Measurements from ENCODE around the gene ZNF747. TPM values are rescaled to one million over a fixed set of nuclear protein-coding genes. Genes with fewer than 3 reads are reported as not detected.

The ZNF747 gene
- total RNA-seq, 1 donor from 2014 or later = 5.2 TPM

GRCh38 chr16:30557957-30558788, 23.5 kb upstream of the ZNF747 start, which contains the start of gene ZNF764:
Gene ZNF764 (minus strand): TSS chr16:30558374. CDS start chr16:30558182, 192 bp downstream.
- H4K20me1 ChIP-seq (ENCODE audit: insufficient read depth, low read length) = peaks cover 5% of the 10 kb centered on the region
- H3K4me1 ChIP-seq (ENCODE audit: insufficient read depth, low read length) = peaks cover 9% of the 10 kb centered on the region
- H3K79me2 ChIP-seq (ENCODE audit: insufficient read depth, low read length) = peaks cover 24% of the 10 kb centered on the region
- no peaks in the 10 kb centered on the region for H3K36me3 ChIP-seq (ENCODE audit: insufficient read depth, low read length)
- H3K4me2 ChIP-seq (ENCODE audit: low read length) = peak within 1 kb of the TSS; percentile 88
- TF ChIP-seq CTCF (IDR thresholded peaks at IDR 0.05; ENCODE audit: insufficient read depth, low read depth, low read length) = no peak
- H3K27ac Mint-ChIP-seq (ENCODE audit: unreplicated experiment) = peak within 1 kb of the TSS; percentile 82
- no peaks in the 10 kb centered on the region for H3K36me3 Mint-ChIP-seq (ENCODE audit: low read depth, unreplicated experiment)
- peak within 1 kb of the TSS; percentile 82 for H3K27ac ChIP-seq (ENCODE audit: low read depth, low read length)
- no peaks in the 10 kb centered on the region for H3K9me3 ChIP-seq (ENCODE audit: insufficient read depth, low read depth, low read length)
- peak within 1 kb of the TSS; percentile 89 for H2AFZ ChIP-seq (ENCODE audit: low read depth, low read length)
- no peak for FAIRE-seq
- peaks cover 3% of the 10 kb centered on the region for H3K27me3 Mint-ChIP-seq (ENCODE audit: low read depth, unreplicated experiment)
- H3K9ac ChIP-seq (ENCODE audit: low read length) = peak within 1 kb of the TSS; percentile 97
- DNase-seq (ENCODE audit: low read depth) = peak; percentile 91
- H3K4me1 Mint-ChIP-seq (ENCODE audit: low read depth, unreplicated experiment) = peaks cover 5% of the 10 kb centered on the region
- H3K4me3 ChIP-seq (ENCODE audit: insufficient read depth, low read depth, low read length) = peak within 1 kb of the TSS; percentile 78
- no peaks in the 10 kb centered on the region for H3K27me3 ChIP-seq (ENCODE audit: insufficient read depth, low read length)
- peak within 1 kb of the TSS; percentile 85 for H3K4me3 Mint-ChIP-seq (ENCODE audit: unreplicated experiment)
- H3K9me3 Mint-ChIP-seq (ENCODE audit: unreplicated experiment) = no peaks in the 10 kb centered on the region

GRCh38 chr16:30557707-30557956, 23.0 kb upstream of the ZNF747 start:
- peak overlapping the region; percentile 97 for H3K9ac ChIP-seq (ENCODE audit: low read length)
- peak overlapping the region; percentile 78 for H3K4me3 ChIP-seq (ENCODE audit: insufficient read depth, low read depth, low read length)
- H3K79me2 ChIP-seq (ENCODE audit: insufficient read depth, low read length) = peaks cover 24% of the 10 kb centered on the region
- peak overlapping the region; percentile 82 for H3K27ac ChIP-seq (ENCODE audit: low read depth, low read length)
- DNase-seq (ENCODE audit: low read depth) (no peak), FAIRE-seq (no peak)
- Mint-ChIP-seq H3K4me1 (ENCODE audit: low read depth, unreplicated experiment) (peaks cover 5% of the 10 kb centered on the region), H3K9me3 (ENCODE audit: unreplicated experiment) (no peaks in the 10 kb centered on the region), H3K27me3 (ENCODE audit: low read depth, unreplicated experiment) (peaks cover 3% of the 10 kb centered on the region), H3K4me3 (ENCODE audit: unreplicated experiment) (peak overlapping the region; percentile 85), H3K27ac (ENCODE audit: unreplicated experiment) (no peak overlapping the region), H3K36me3 (ENCODE audit: low read depth, unreplicated experiment) (no peaks in the 10 kb centered on the region)
- no peaks in the 10 kb centered on the region for H3K36me3 ChIP-seq (ENCODE audit: insufficient read depth, low read length)
- peaks cover 9% of the 10 kb centered on the region for H3K4me1 ChIP-seq (ENCODE audit: insufficient read depth, low read length)
- peak overlapping the region; percentile 89 for H2AFZ ChIP-seq (ENCODE audit: low read depth, low read length)
- no peak for TF ChIP-seq CTCF (IDR thresholded peaks at IDR 0.05; ENCODE audit: insufficient read depth, low read depth, low read length)
- no peak for TF ChIP-seq EZH2 (IDR thresholded peaks at IDR 0.05; ENCODE audit: insufficient read depth, low read length)
- H3K9me3 ChIP-seq (ENCODE audit: insufficient read depth, low read depth, low read length) = no peaks in the 10 kb centered on the region
- no peaks in the 10 kb centered on the region for H3K27me3 ChIP-seq (ENCODE audit: insufficient read depth, low read length)
- peak overlapping the region; percentile 88 for H3K4me2 ChIP-seq (ENCODE audit: low read length)
- H4K20me1 ChIP-seq (ENCODE audit: insufficient read depth, low read length) = peaks cover 5% of the 10 kb centered on the region

- Mint-ChIP-seq H3K36me3 (ENCODE audit: low read depth, unreplicated experiment) (no peaks in the 10 kb centered on the region), H3K4me3 (ENCODE audit: unreplicated experiment) (peak overlapping the region; percentile 62), H3K4me1 (ENCODE audit: low read depth, unreplicated experiment) (peaks cover 5% of the 10 kb centered on the region), H3K27ac (ENCODE audit: unreplicated experiment) (no peak overlapping the region), H3K9me3 (ENCODE audit: unreplicated experiment) (no peaks in the 10 kb centered on the region), H3K27me3 (ENCODE audit: low read depth, unreplicated experiment) (no peaks in the 10 kb centered on the region)
- Histone ChIP-seq H2AFZ (ENCODE audit: low read depth, low read length) (no peak overlapping the region), H3K9ac (ENCODE audit: low read length) (no peak overlapping the region), H3K79me2 (ENCODE audit: insufficient read depth, low read length) (peaks cover 24% of the 10 kb centered on the region), H3K36me3 (ENCODE audit: insufficient read depth, low read length) (no peaks in the 10 kb centered on the region), H3K27me3 (ENCODE audit: insufficient read depth, low read length) (no peaks in the 10 kb centered on the region), H3K27ac (ENCODE audit: low read depth, low read length) (no peak overlapping the region), H3K9me3 (ENCODE audit: insufficient read depth, low read depth, low read length) (no peaks in the 10 kb centered on the region), H4K20me1 (ENCODE audit: insufficient read depth, low read length) (peaks cover 5% of the 10 kb centered on the region), H3K4me3 (ENCODE audit: insufficient read depth, low read depth, low read length) (no peak overlapping the region), H3K4me2 (ENCODE audit: low read length) (no peak overlapping the region), H3K4me1 (ENCODE audit: insufficient read depth, low read length) (peaks cover 9% of the 10 kb centered on the region)
- no peak for FAIRE-seq
- no peak for DNase-seq (ENCODE audit: low read depth)
- TF ChIP-seq CTCF (IDR thresholded peaks at IDR 0.05; ENCODE audit: insufficient read depth, low read depth, low read length) = no peak
- no peak for TF ChIP-seq EZH2 (IDR thresholded peaks at IDR 0.05; ENCODE audit: insufficient read depth, low read length)
These were observed 21.4 kb upstream of the ZNF747 start for GRCh38 chr16:30556125-30556473.

Data from astrocyte (in vitro differentiated cells and primary cell).